Stimulated activated CD4-positive, alpha-beta T cell treated with anti-CD3 and anti-CD28 coated beads, Interleukin-2, amount 100 ng/mL, for 48 hours (primary cell): Measurements from ENCODE around the gene SASS6.

Experiments used
- DNase-seq, 2 donors: peaks; one replicate each; pipeline ENCODE4 v3.0.0-alpha.2; 2020

SASS6 gene

GRCh38 chr1:100132566-100133477 lies at the start of gene SASS6, which contains the start of gene TRMT13:
SASS6 (minus strand) TSS chr1:100132930; CDS start chr1:100132814, 116 bp downstream.
TRMT13 (plus strand) TSS chr1:100133163; CDS start chr1:100133169, 6 bp downstream.
- DNase-seq, result peak; percentile 85 to 91

- no peak for DNase-seq
Measured at GRCh38 chr1:100178091-100178490, 45.4 kb upstream of the SASS6 start, which contains the start of gene LRRC39. LRRC39 (minus strand) TSS chr1:100178256; CDS start chr1:100168516, 9,740 bp downstream.

GRCh38 chr1:100177295-100178041 lies 44.7 kb upstream of the SASS6 start:
- no peak for DNase-seq

GRCh38 chr1:100168051-100168450 lies 35.3 kb upstream of the SASS6 start:
- no peak for DNase-seq

GRCh38 chr1:100164702-100165101 lies 32.0 kb upstream of the SASS6 start:
- no peak for DNase-seq

- DNase-seq, result no peak
Measured at GRCh38 chr1:100164216-100164615, 31.5 kb upstream of the SASS6 start.

- no peak for DNase-seq
Measured at GRCh38 chr1:100162881-100163280, 30.2 kb upstream of the SASS6 start.

- DNase-seq, result no peak
Measured at GRCh38 chr1:100152271-100152670, 19.5 kb upstream of the SASS6 start.

- DNase-seq, result no peak
Measured at GRCh38 chr1:100151679-100152078, 18.9 kb upstream of the SASS6 start.

GRCh38 chr1:100147875-100148274 lies 15.1 kb upstream of the SASS6 start:
- no peak for DNase-seq

- no peak for DNase-seq
Measured at GRCh38 chr1:100146958-100147357, 14.2 kb upstream of the SASS6 start.

GRCh38 chr1:100145116-100145515 lies 12.4 kb upstream of the SASS6 start:
- no peak for DNase-seq

GRCh38 chr1:100142343-100142742 lies 9.6 kb upstream of the SASS6 start:
- no peak for DNase-seq

GRCh38 chr1:100141192-100141591 lies 8.5 kb upstream of the SASS6 start:
- no peak for DNase-seq

GRCh38 chr1:100137602-100138001 lies 4.9 kb upstream of the SASS6 start:
- no peak for DNase-seq

GRCh38 chr1:100134872-100135271 lies 2.1 kb upstream of the SASS6 start:
- DNase-seq, result no peak

- no peak for DNase-seq
Measured at GRCh38 chr1:100131623-100132022, 1.1 kb downstream of the SASS6 start.

GRCh38 chr1:100130552-100131077 lies 2.1 kb downstream of the SASS6 start:
- DNase-seq, result no peak

- DNase-seq, result no peak
Measured at GRCh38 chr1:100127226-100127625, 5.5 kb downstream of the SASS6 start.

- DNase-seq, result no peak
Measured at GRCh38 chr1:100122177-100122576, 10.6 kb downstream of the SASS6 start.

- DNase-seq, result no peak
Measured at GRCh38 chr1:100115524-100115923, 17.2 kb downstream of the SASS6 start.

GRCh38 chr1:100109554-100110066 lies 23.1 kb downstream of the SASS6 start:
- no peak for DNase-seq

GRCh38 chr1:100107696-100108095 lies 25.0 kb downstream of the SASS6 start:
- DNase-seq, result no peak
